Kidney (tissue), 14 donors: Measurements from ENCODE around the gene PACS2. TPM values are rescaled to one million over a fixed set of nuclear protein-coding genes. Genes with fewer than 3 reads are reported as not detected.

Experiments used
- DNase-seq, 5 donors: peaks; one replicate each; pipeline ENCODE4 v3.0.0-alpha.2; 2013 to 2020
- FAIRE-seq: peaks from 2 replicates; lab custom pipeline; 2012; peaks lifted over from hg19 to GRCh38; lab: Jason Lieb, UNC
- H3K27ac ChIP-seq, 2 donors: one replicate each; pipeline ENCODE4 v1.7.0; 2013; ENCODE audit warnings: low read depth in 2 of 2, low read length in 2 of 2, inconsistent platforms in 1 of 2
- H3K27me3 ChIP-seq: one replicate; pipeline ENCODE4 v1.7.1; 2013; ENCODE audit warnings: low read length, inconsistent platforms; ENCODE audit not compliant: control insufficient read depth, insufficient read depth
- H3K36me3 ChIP-seq, 3 donors: one replicate each; pipeline versions ENCODE4 v1.7.0 to v1.7.1; 2013; ENCODE audit warnings: low read length in 3 of 3, control low read depth in 1 of 3, inconsistent platforms in 1 of 3; ENCODE audit not compliant: insufficient read depth in 3 of 3, control insufficient read depth in 2 of 3
- H3K4me1 ChIP-seq, 3 donors: one replicate each; pipeline versions ENCODE4 v1.7.0 to v1.7.1; 2013; ENCODE audit warnings: low read length in 3 of 3, inconsistent platforms in 1 of 3, low read depth in 1 of 3; ENCODE audit not compliant: control insufficient read depth in 2 of 3, insufficient read depth in 2 of 3
- H3K4me3 ChIP-seq, 3 donors: one replicate each; pipeline versions ENCODE4 v1.7.0 to v1.8.1; 2013; ENCODE audit warnings: low read length in 3 of 3, control low read depth in 1 of 3, inconsistent platforms in 1 of 3
- H3K9ac ChIP-seq, 3 donors: one replicate each; pipeline versions ENCODE4 v1.7.0 to v1.7.1; 2013; ENCODE audit warnings: low read length in 3 of 3, control low read depth in 1 of 3, inconsistent platforms in 1 of 3
- H3K9me3 ChIP-seq, 3 donors: one replicate each; pipeline versions ENCODE4 v1.7.0 to v1.7.1; 2013; ENCODE audit warnings: low read length in 3 of 3, control low read depth in 1 of 3, inconsistent platforms in 1 of 3; ENCODE audit not compliant: control insufficient read depth in 2 of 3, insufficient read depth in 1 of 3
- CTCF ChIP-seq: IDR thresholded peaks from 3 replicates; pipeline ENCODE4 v1.5.1; 2012; ENCODE audit warnings: mild to moderate bottlenecking, moderate library complexity, borderline replicate concordance; ENCODE audit not compliant: insufficient read depth; ENCODE audit errors: extremely low read depth
- intact Hi-C: fragments of 100-400 bp; cut with DNase I; formaldehyde crosslinking; loops from one replicate; pipeline ENCODE4 v1.11.1; 2022
- polyA plus RNA-seq: library from polyadenylated mRNA; stranded (reverse); fragments of 350-450 nt; fragmentation: Illumina TruSeq; extraction: RNeasy Lipid Tissue Mini Kit (QIAGEN cat#74804); gene quantifications from one replicate; pipeline ENCODE4 v1.2.3, GENCODE V29; 2014; ENCODE audit warnings: low read depth, low replicate concordance; ENCODE audit not compliant: insufficient read depth
- total RNA-seq: library from RNA; stranded (reverse); fragmentation: NEBNext Ultra II Directional; extraction: Animal tissue kit (Norgen Biotek cat#: 25700); gene quantifications from one replicate; pipeline ENCODE4 v1.2.1, GENCODE V29; 2021
- donor health status: control.
- donor health status: control.
- donor health status: control.
- donor health status: control.
- donor health status: control.
- donor health status: DM: yes; HTN: yes; CAD: no.
- donor health status: Normal renal cell carcinoma (clear cell type).

The PACS2 gene
- total and polyA plus RNA-seq, 2 donors from 2014 or later, result 35.7 to 83.9 TPM

- no peak overlapping the region for H3K27ac ChIP-seq
- H3K4me1 ChIP-seq, result peaks cover 0 to 2% (median 0%) of the 10 kb centered on the region in 3 donors
- no peaks in the 10 kb centered on the region for H3K9me3 ChIP-seq
- H3K27me3 ChIP-seq, result no peaks in the 10 kb centered on the region
- TF ChIP-seq CTCF, result no peak
- H3K36me3 ChIP-seq, result no peaks in the 10 kb centered on the region
- no peak overlapping the region for H3K9ac ChIP-seq
- FAIRE-seq, result no peak
- intact Hi-C loops, result no loop called here
- peak in 1 of 5 donors; percentile 54 for DNase-seq
- H3K4me3 ChIP-seq, result no peak overlapping the region
Observed at GRCh38 chr14:105412771-105413543, 98.4 kb downstream of the PACS2 start.

- intact Hi-C loops, result no loop called here
- Histone ChIP-seq H3K4me3 (no peak overlapping the region), H3K27ac (no peak overlapping the region), H3K9me3 (no peaks in the 10 kb centered on the region), H3K4me1 (peaks cover 0 to 2% (median 0%) of the 10 kb centered on the region in 3 donors), H3K9ac (no peak overlapping the region), H3K27me3 (no peaks in the 10 kb centered on the region), H3K36me3 (no peaks in the 10 kb centered on the region)
- DNase-seq (no peak), FAIRE-seq (no peak)
- no peak for TF ChIP-seq CTCF
Observed at GRCh38 chr14:105413544-105413886, 99.0 kb downstream of the PACS2 start.

GRCh38 chr14:105414456-105415371 lies 100.2 kb downstream of the PACS2 start:
- H3K4me1 ChIP-seq, result peaks cover 0 to 9% (median 0%) of the 10 kb centered on the region in 3 donors
- H3K36me3 ChIP-seq, result no peaks in the 10 kb centered on the region
- H3K27me3 ChIP-seq, result no peaks in the 10 kb centered on the region
- no peaks in the 10 kb centered on the region for H3K9me3 ChIP-seq
- DNase-seq, result peak; percentile 69 to 91 (median 83)
- no peak for FAIRE-seq
- H3K27ac ChIP-seq, result no peak overlapping the region
- TF ChIP-seq CTCF, result peak; percentile 39
- H3K9ac ChIP-seq, result peak overlapping the region in 1 of 3 donors; percentile 22
- peak overlapping the region in 2 of 3 donors; percentile 39 to 58 for H3K4me3 ChIP-seq
- intact Hi-C loops, result no loop called here
